Measurements from ENCODE around the gene C10orf90.

C10orf90 gene

GRCh38 chr10:126584836-126585235 lies 85.7 kb downstream of the C10orf90 start:
- no peaks in the 10 kb centered on the region for H3K4me1 ChIP-seq
- no peak overlapping the region for H3K27ac ChIP-seq
- H3K4me3 ChIP-seq: no peak overlapping the region
- TF ChIP-seq Cebpa-rat (IDR thresholded peaks at IDR 0.05): no peak
- no peaks in the 10 kb centered on the region; a peak in 1 of 22 replicates for H3K9me3 ChIP-seq (replicated peaks in 1 of 11)
- H3K27me3 ChIP-seq: no peaks in the 10 kb centered on the region
- H3K4me2 ChIP-seq: no peak overlapping the region
- no peak overlapping the region for H3K9ac ChIP-seq
- no peaks in the 10 kb centered on the region for H4K20me1 ChIP-seq
- H3K36me3 ChIP-seq: no peaks in the 10 kb centered on the region

- no peak for TF ChIP-seq Cebpa-rat (IDR thresholded peaks at IDR 0.05)
- Histone ChIP-seq H3K4me2 (no peak overlapping the region), H3K27ac (no peak overlapping the region), H3K4me1 (no peaks in the 10 kb centered on the region), H3K9ac (no peak overlapping the region), H3K27me3 (no peaks in the 10 kb centered on the region), H3K9me3 (replicated peaks in 1 of 11) (no peaks in the 10 kb centered on the region; a peak in 1 of 22 replicates), H3K36me3 (no peaks in the 10 kb centered on the region), H4K20me1 (no peaks in the 10 kb centered on the region), H3K4me3 (no peak overlapping the region)
Observed at GRCh38 chr10:126583552-126584200, 86.8 kb downstream of the C10orf90 start.

- no peak overlapping the region for H3K4me3 ChIP-seq
- no peaks in the 10 kb centered on the region for H3K9me3 ChIP-seq (replicated peaks in 1 of 11)
- H3K27ac ChIP-seq: no peak overlapping the region
- no peaks in the 10 kb centered on the region for H3K4me1 ChIP-seq
- no peak overlapping the region for H3K9ac ChIP-seq
- TF ChIP-seq Cebpa-rat (IDR thresholded peaks at IDR 0.05): no peak
- no peaks in the 10 kb centered on the region for H3K36me3 ChIP-seq
- no peaks in the 10 kb centered on the region for H4K20me1 ChIP-seq
- H3K27me3 ChIP-seq: no peaks in the 10 kb centered on the region
- H3K4me2 ChIP-seq: no peak overlapping the region
Observed at GRCh38 chr10:126581648-126582046, 88.8 kb downstream of the C10orf90 start.

- no peak for TF ChIP-seq Cebpa-rat (IDR thresholded peaks at IDR 0.05)
- Histone ChIP-seq H3K9ac (no peak overlapping the region), H3K27me3 (no peaks in the 10 kb centered on the region)
Observed at GRCh38 chr10:126580873-126581647, 89.4 kb downstream of the C10orf90 start.

GRCh38 chr10:126576336-126576735 lies 94.2 kb downstream of the C10orf90 start:
- Histone ChIP-seq H3K36me3 (no peaks in the 10 kb centered on the region), H3K27me3 (no peaks in the 10 kb centered on the region), H3K4me1 (no peaks in the 10 kb centered on the region), H3K27ac (no peak overlapping the region), H3K4me2 (no peak overlapping the region), H4K20me1 (no peaks in the 10 kb centered on the region), H3K9me3 (replicated peaks in 1 of 11) (peaks cover 0 to 5% (median 0%) of the 10 kb centered on the region in 11 experiments; a peak in 4 of 22 replicates), H3K4me3 (no peak overlapping the region), H3K9ac (no peak overlapping the region)
- TF ChIP-seq Cebpa-rat (IDR thresholded peaks at IDR 0.05): no peak

More at GRCh38 chr10:126580873-126581647, 89.4 kb downstream of the C10orf90 start:
- Histone ChIP-seq H3K27ac (no peak overlapping the region), H3K4me3 (no peak overlapping the region), H4K20me1 (no peaks in the 10 kb centered on the region), H3K4me2 (no peak overlapping the region), H3K36me3 (no peaks in the 10 kb centered on the region), H3K9me3 (replicated peaks in 1 of 11) (no peaks in the 10 kb centered on the region), H3K4me1 (no peaks in the 10 kb centered on the region)

- H3K9me3 ChIP-seq (replicated peaks in 1 of 11): peaks cover 0 to 5% (median 0%) of the 10 kb centered on the region in 11 experiments; a peak in 4 of 22 replicates
- H3K4me3 ChIP-seq: no peak overlapping the region
- no peak for TF ChIP-seq Cebpa-rat (IDR thresholded peaks at IDR 0.05)
- H3K36me3 ChIP-seq: no peaks in the 10 kb centered on the region
- H3K27ac ChIP-seq: no peak overlapping the region
- no peaks in the 10 kb centered on the region for H4K20me1 ChIP-seq
- no peak overlapping the region for H3K9ac ChIP-seq
- no peak overlapping the region for H3K4me2 ChIP-seq
- H3K4me1 ChIP-seq: no peaks in the 10 kb centered on the region
- no peaks in the 10 kb centered on the region for H3K27me3 ChIP-seq
Observed at GRCh38 chr10:126570621-126571602, 99.6 kb downstream of the C10orf90 start.

- H3K4me2 ChIP-seq: no peak overlapping the region
- no peak overlapping the region for H3K27ac ChIP-seq
- H3K36me3 ChIP-seq: no peaks in the 10 kb centered on the region
- H3K27me3 ChIP-seq: no peaks in the 10 kb centered on the region
- H3K9ac ChIP-seq: no peak overlapping the region
- H3K4me3 ChIP-seq: no peak overlapping the region
- no peaks in the 10 kb centered on the region for H3K4me1 ChIP-seq
- H3K9me3 ChIP-seq (replicated peaks in 1 of 11): peaks cover 0 to 5% (median 0%) of the 10 kb centered on the region in 11 experiments; a peak in 2 of 22 replicates
- H4K20me1 ChIP-seq: no peaks in the 10 kb centered on the region
- TF ChIP-seq Cebpa-rat (IDR thresholded peaks at IDR 0.05): no peak
Observed at GRCh38 chr10:126570245-126570570, 100.3 kb downstream of the C10orf90 start.

- Histone ChIP-seq H3K27ac (no peak overlapping the region), H3K9me3 (replicated peaks in 1 of 11) (peaks cover 0 to under 1% (median 0%) of the 10 kb centered on the region in 11 experiments; a peak in 2 of 22 replicates), H4K20me1 (no peaks in the 10 kb centered on the region), H3K36me3 (no peaks in the 10 kb centered on the region), H3K27me3 (no peaks in the 10 kb centered on the region), H3K4me2 (no peak overlapping the region), H3K4me1 (no peaks in the 10 kb centered on the region), H3K9ac (no peak overlapping the region), H3K4me3 (no peak overlapping the region)
- TF ChIP-seq Cebpa-rat (IDR thresholded peaks at IDR 0.05): no peak
Observed at GRCh38 chr10:126569513-126570244, 100.8 kb downstream of the C10orf90 start.
